ENCODE data around the gene CTPS1.

CTPS1 gene

GRCh38 chr1:41038110-41038509, 58.6 kb downstream of the CTPS1 start:
- DNase-seq: no peak
- no peak overlapping the region for H3K4me3 ChIP-seq (ENCODE audit: low read length)
- H4K20me1 ChIP-seq (ENCODE audit: insufficient read depth, low read length): no peaks in the 10 kb centered on the region
- H3F3A ChIP-seq (ENCODE audit: insufficient read depth, low read length): no peaks in the 10 kb centered on the region
- no peaks in the 10 kb centered on the region for H3K4me1 ChIP-seq (ENCODE audit: low read length)
- H3K9me3 ChIP-seq (replicated peaks; ENCODE audit: insufficient read depth, low read length): no peaks in the 10 kb centered on the region
- H3K27me3 ChIP-seq (replicated peaks; ENCODE audit: insufficient read depth, low read length): no peaks in the 10 kb centered on the region
- no peak overlapping the region for H3K9ac ChIP-seq (ENCODE audit: low read length)
- no peak overlapping the region for H3K4me2 ChIP-seq (ENCODE audit: low read depth, low read length)
- H3K9me2 ChIP-seq (replicated peaks; ENCODE audit: insufficient read depth, low read length): no peaks in the 10 kb centered on the region
- no peaks in the 10 kb centered on the region; the same call in none of the 2 replicates for H3K36me3 ChIP-seq (replicated peaks; ENCODE audit: insufficient read depth, low read length)
- no peak overlapping the region for H3K27ac ChIP-seq (ENCODE audit: low read length)
- H3K79me2 ChIP-seq (ENCODE audit: low read length): no peaks in the 10 kb centered on the region
- TF ChIP-seq EZH2phosphoT487 (IDR thresholded peaks at IDR 0.05; ENCODE audit: low read length) (no peak), EZH2 (optimal IDR thresholded peaks at IDR 0.05; ENCODE audit: low read depth, low read length) (no peak), CTCF (IDR thresholded peaks at IDR 0.05; ENCODE audit: low read length) (no peak)
- H2AFZ ChIP-seq (ENCODE audit: low read length): no peak overlapping the region

- no peak overlapping the region for H3K4me2 ChIP-seq (ENCODE audit: low read depth, low read length)
- no peak overlapping the region for H2AFZ ChIP-seq (ENCODE audit: low read length)
- H3K9ac ChIP-seq (ENCODE audit: low read length): no peak overlapping the region
- H3K79me2 ChIP-seq (ENCODE audit: low read length): no peaks in the 10 kb centered on the region
- no peak overlapping the region for H3K27ac ChIP-seq (ENCODE audit: low read length)
- no peaks in the 10 kb centered on the region for H3F3A ChIP-seq (ENCODE audit: insufficient read depth, low read length)
- H4K20me1 ChIP-seq (ENCODE audit: insufficient read depth, low read length): no peaks in the 10 kb centered on the region
- no peak overlapping the region for H3K4me3 ChIP-seq (ENCODE audit: low read length)
- H3K27me3 ChIP-seq (replicated peaks; ENCODE audit: insufficient read depth, low read length): no peaks in the 10 kb centered on the region
- no peaks in the 10 kb centered on the region; the same call in 1 of the 2 replicates for H3K36me3 ChIP-seq (replicated peaks; ENCODE audit: insufficient read depth, low read length)
- H3K4me1 ChIP-seq (ENCODE audit: low read length): no peaks in the 10 kb centered on the region
- TF ChIP-seq CTCF (IDR thresholded peaks at IDR 0.05; ENCODE audit: low read length): no peak
- TF ChIP-seq EZH2phosphoT487 (IDR thresholded peaks at IDR 0.05; ENCODE audit: low read length): no peak
- no peaks in the 10 kb centered on the region for H3K9me3 ChIP-seq (replicated peaks; ENCODE audit: insufficient read depth, low read length)
- no peak for DNase-seq
- no peaks in the 10 kb centered on the region for H3K9me2 ChIP-seq (replicated peaks; ENCODE audit: insufficient read depth, low read length)
Measured at GRCh38 chr1:41041614-41042270, 62.2 kb downstream of the CTPS1 start.

- H4K20me1 ChIP-seq (ENCODE audit: insufficient read depth, low read length): no peaks in the 10 kb centered on the region
- no peaks in the 10 kb centered on the region for H3K9me3 ChIP-seq (replicated peaks; ENCODE audit: insufficient read depth, low read length)
- no peaks in the 10 kb centered on the region for H3F3A ChIP-seq (ENCODE audit: insufficient read depth, low read length)
- no peak overlapping the region for H3K27ac ChIP-seq (ENCODE audit: low read length)
- DNase-seq: no peak
- no peaks in the 10 kb centered on the region for H3K36me3 ChIP-seq (replicated peaks; ENCODE audit: insufficient read depth, low read length)
- H3K9me2 ChIP-seq (replicated peaks; ENCODE audit: insufficient read depth, low read length): no peaks in the 10 kb centered on the region
- H3K4me1 ChIP-seq (ENCODE audit: low read length): no peaks in the 10 kb centered on the region
- no peak overlapping the region for H3K4me3 ChIP-seq (ENCODE audit: low read length)
- H3K79me2 ChIP-seq (ENCODE audit: low read length): no peaks in the 10 kb centered on the region
- no peak overlapping the region for H3K9ac ChIP-seq (ENCODE audit: low read length)
- no peak overlapping the region for H3K4me2 ChIP-seq (ENCODE audit: low read depth, low read length)
- TF ChIP-seq CTCF (IDR thresholded peaks at IDR 0.05; ENCODE audit: low read length) (no peak), EZH2 (optimal IDR thresholded peaks at IDR 0.05; ENCODE audit: low read depth, low read length) (no peak), EZH2phosphoT487 (IDR thresholded peaks at IDR 0.05; ENCODE audit: low read length) (no peak)
- no peaks in the 10 kb centered on the region for H3K27me3 ChIP-seq (replicated peaks; ENCODE audit: insufficient read depth, low read length)
- no peak overlapping the region for H2AFZ ChIP-seq (ENCODE audit: low read length)
Measured at GRCh38 chr1:41044187-41044586, 64.7 kb downstream of the CTPS1 start.

Data from MM.1S (cell line).